Stimulated activated CD4-positive, alpha-beta T cell treated with anti-CD3 and anti-CD28 coated beads, Interleukin-1b, Interleukin-23, amount 100 ng/mL, for 24 hours (primary cell): ENCODE data around the gene ELOA2.
"Not testable (repeated sequence)": the region's sequence is repeated elsewhere in the genome, so short reads cannot be mapped to it uniquely, and the experiment has no call there.

Experiments used
- DNase-seq, 4 experiments: peaks; one replicate each; pipeline ENCODE4 v3.0.0-alpha.2; 2020; ENCODE audit warnings: low read depth in 4 of 4, low spot score in 1 of 4

ELOA2 gene, protein sequence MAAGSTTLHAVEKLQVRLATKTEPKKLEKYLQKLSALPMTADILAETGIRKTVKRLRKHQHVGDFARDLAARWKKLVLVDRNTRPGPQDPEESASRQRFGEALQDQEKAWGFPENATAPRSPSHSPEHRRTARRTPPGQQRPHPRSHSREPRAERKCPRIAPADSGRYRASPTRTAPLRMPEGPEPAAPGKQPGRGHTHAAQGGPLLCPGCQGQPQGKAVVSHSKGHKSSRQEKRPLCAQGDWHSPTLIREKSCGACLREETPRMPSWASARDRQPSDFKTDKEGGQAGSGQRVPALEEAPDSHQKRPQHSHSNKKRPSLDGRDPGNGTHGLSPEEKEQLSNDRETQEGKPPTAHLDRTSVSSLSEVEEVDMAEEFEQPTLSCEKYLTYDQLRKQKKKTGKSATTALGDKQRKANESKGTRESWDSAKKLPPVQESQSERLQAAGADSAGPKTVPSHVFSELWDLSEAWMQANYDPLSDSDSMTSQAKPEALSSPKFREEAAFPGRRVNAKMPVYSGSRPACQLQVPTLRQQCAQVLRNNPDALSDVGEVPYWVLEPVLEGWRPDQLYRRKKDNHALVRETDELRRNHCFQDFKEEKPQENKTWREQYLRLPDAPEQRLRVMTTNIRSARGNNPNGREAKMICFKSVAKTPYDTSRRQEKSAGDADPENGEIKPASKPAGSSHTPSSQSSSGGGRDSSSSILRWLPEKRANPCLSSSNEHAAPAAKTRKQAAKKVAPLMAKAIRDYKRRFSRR

DNA sequence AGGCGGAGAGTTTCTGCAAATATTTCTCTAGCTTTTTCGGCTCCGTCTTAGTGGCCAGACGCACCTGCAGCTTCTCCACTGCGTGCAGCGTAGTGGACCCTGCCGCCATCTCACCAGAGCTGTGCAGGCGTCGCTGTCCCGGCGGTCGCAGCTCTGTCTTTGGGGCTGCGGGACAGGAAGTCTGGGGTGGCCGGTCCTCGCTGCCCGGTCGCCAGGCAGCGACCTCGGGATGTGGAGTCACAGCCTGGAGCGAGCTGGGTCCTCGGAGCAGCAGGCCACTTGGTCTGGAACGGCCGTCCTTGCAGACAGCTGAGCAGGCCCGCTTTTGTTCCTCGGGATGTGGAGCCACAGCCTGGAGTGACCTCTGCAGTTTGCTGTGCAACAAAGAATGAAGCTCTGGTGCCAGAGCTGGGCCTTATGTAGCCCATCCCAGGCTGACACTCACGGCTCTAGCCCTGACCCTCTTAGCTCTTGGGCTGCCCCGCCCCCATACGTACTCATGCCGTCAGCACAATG, at the start of gene ELOA2:
Gene ELOA2 (minus strand): TSS at position 466 of the 516 bp plus-strand sequence. CDS start 357 bp downstream, at position 109.
- DNase-seq: no peak

DNA sequence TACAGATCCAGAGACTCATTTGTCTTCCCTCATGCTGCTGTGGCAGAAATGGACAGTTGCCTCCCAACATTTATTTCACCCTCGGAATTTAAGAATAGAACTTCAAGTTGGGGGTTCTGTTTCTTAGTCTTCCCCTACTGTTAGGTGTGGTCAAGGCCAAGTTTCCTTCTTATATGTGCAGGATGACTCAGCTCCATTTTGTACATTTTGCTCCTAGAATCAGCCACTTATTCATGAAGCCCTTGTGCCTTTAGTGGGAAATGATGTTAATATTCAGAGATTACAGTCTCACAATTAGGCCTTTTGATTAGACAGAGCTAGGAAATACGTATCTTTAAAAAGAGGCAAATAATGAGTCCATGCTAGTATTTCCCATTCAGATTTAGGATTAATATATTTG, 46.2 kb upstream of the ELOA2 start:
- no peak for DNase-seq

DNA sequence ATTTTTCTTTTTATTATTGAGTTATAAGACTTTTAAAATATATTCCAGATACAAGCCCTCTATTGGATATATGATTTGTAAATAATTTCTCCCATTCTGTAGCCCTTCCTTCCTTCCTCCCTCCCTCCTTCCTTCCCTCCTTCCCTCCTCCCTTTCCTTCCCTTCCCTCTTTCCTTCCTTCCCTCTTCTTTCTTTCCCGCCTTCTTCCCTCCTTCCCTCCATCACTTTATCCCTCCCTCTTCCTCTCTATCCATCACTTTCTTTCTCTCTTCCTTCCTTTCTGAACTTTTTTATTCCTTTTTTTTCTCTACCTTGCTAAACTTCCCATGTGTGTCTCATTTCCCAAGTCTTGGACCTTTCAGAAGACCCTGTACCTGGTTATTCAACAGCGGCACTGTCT, 45.5 kb upstream of the ELOA2 start:
- no peak for DNase-seq

DNA sequence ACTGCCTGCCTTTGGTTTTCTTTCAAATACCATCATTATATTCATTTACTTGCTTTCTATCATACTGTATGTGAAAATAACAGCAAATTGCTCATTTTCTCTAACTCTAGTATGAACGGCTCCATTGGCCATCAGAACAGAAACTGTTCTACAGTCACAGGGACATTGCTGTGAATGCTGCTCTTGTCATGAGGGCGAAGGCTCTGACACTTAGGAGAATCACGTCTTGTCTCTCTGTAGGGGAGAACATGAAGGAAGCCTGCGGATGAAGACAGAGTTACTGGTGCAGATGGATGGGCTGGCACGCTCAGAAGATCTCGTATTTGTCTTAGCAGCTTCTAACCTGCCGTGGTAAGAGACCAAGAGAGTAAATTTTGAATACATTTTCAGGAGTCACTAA, 41.7 kb upstream of the ELOA2 start:
- no peak for DNase-seq

DNA sequence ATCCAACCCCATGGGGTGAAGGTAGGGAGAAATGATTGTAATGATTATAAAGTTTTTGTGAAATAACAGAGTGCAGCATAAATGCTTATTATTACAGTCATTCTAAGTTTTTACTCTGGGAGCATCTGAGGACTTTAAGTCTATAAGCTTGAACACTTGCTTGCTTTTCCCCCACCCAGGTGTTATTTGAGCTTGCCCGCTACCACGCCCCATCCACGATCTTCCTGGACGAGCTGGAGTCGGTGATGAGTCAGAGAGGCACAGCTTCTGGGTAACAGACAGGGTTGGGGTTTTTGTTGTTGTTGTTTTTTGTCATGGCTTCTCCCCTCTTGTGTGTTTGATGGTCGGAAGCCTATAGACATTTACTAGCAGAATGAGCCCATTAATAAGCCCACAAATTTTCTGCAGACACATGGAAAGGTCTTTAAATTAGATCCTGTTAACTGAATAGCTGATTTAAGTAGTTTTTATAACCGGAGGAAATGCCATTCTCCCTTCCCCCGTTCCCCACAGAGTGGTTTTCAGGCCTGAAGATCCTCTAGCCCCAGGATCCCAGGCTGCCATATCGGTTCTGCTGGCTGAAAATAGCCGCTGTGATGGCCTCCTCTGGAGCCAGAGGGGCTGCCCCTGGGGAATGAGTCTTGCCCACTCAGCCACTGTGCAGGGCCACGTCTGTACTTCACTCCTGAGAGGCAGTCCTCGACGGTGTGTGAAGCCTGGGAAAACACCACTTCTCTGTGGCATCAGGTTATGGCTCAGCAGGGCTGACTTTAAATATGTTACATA, 39.9 kb upstream of the ELOA2 start:
- no peak for DNase-seq

DNA sequence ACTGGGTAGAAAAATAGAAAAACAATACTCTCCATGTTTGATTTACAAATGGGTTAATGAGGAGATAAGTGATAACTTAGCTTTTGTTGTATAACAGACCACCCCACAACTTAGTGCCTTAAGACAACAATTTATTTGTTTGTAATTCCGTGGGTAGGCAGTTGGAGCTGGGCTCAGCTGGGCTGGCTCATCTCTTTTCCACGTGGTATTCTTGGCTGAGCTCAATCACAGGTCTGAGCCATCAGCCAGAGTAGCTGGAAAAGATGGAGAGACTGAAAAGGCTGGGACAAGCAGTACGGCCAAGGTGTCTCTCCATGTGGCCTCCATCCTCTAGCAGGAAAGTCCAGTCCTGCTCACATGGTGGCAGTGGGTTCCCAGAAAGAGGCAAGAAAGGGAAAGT, 32.2 kb upstream of the ELOA2 start:
- DNase-seq: no peak

DNA sequence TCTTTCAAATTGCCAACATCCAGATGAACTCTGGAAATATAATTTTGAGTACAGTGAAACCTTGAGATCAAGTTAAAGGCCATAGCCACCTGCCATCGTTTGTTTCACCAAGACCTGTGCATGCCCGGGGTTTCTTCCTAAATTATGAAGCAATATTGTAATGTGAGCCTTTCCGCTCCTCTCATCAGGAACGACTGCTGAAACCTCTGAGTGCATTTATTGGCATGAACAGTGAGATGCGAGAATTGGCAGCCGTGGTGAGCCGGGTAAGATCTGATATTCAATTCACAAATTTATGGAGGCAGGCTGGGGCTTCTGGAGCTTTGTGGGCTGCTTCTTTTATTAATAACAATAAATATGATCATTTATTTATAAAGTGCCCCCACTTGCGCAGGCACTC, 27.7 kb upstream of the ELOA2 start:
- no peak for DNase-seq

DNA sequence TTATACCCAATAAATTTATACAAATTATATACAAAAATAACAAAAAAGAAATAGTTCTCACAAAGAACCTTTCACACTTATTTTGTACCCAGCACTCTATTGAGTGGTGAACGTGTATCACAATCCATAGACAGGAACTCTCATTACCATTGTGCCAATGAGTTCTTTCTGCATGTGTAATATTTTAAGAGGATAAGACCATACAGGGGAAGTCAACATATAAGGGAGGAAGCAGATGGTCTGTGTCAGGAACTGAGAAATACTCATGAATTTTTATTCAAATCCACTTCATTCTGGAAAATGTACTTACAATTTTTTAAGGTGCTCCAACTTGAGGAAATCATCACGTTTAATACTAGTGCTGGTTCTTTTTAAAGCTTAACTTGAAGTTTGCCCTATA, 27.1 kb upstream of the ELOA2 start:
- no peak for DNase-seq

DNA sequence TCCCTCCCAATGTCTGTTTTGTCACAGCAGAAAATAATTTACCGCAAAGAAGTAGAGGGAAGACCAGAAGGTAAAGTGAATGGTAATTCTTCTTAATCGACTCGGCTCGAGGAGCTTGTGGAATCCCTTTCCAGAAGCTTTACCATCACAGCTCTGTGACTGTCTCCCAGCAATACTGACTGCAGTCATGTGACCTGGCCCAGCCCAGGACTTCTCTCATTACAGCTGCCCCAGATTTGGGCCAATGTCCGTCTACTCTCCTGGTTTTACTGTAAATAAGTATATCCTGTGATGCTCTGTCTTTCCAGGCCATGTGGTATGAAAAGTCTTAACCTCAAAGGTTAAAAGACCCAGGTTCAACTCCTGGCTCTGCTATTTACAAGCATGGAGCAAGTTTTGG, 18.9 kb upstream of the ELOA2 start:
- no peak for DNase-seq

DNA sequence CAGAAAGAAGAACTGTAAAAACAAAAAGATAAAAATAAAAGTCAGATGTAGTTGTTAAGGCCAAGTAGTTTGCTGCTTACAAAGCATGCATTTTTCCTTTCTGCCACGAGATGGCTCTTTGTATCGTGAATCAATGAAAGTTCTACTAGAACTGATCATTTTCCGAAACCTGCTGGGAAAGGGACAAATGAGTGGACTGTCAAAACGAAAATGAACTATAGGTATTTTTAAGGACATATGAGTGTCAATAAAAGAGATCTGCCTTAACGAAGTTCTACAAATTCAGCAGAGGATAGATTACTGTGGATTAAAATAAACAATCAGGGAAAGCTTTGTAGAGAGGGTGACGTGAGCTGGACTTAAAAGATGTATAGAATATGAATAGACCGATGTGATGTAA, 15.0 kb upstream of the ELOA2 start:
- DNase-seq: no peak

DNA sequence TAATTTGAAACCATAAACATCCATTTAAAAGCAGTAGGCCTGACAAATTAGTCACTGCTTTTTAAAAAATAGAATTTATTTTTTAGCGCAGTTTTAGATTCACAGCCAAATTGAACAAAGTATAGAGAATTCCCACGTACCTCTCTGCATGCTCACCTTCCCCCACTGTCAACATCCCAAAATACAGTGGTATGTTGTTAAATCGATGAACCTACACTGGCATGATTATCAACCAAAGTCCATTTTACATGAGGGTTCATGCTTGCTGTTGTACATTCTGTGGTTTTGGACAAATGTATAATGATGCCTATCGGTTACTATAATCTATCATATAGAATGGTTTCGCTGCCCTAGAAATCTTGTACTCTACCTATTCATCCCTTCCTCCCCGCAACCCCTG, 5.6 kb upstream of the ELOA2 start:
- no peak for DNase-seq

DNA sequence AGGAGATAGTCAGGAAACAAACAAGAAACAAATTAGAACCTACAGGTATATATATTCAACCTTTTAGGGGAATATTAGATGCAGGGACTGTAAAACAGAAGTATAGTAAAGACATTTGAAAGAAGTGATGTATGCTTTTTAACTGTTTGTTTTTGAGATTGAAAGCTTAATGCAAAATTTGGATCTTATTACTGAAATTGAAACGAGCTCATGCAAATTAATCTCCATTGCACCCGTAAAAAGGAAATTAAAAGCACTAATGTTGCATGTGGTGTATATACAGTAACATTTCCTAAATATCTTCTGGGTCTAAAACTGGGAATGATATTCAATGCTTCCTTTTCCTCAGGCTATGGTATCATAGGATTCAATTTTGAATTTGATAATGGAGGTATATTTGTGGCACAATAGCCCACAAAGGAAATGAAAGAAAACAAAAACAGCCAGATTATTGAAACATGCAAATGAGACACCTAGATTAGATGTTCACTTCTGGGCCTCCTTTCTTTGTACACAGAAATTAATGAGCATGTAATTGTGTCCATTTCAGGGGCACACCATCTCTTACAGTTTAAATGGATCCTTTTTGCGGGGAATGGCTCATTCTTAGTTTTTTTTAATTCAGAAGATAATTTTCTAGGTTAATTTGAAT, 1.6 kb upstream of the ELOA2 start:
- DNase-seq: no peak

DNA sequence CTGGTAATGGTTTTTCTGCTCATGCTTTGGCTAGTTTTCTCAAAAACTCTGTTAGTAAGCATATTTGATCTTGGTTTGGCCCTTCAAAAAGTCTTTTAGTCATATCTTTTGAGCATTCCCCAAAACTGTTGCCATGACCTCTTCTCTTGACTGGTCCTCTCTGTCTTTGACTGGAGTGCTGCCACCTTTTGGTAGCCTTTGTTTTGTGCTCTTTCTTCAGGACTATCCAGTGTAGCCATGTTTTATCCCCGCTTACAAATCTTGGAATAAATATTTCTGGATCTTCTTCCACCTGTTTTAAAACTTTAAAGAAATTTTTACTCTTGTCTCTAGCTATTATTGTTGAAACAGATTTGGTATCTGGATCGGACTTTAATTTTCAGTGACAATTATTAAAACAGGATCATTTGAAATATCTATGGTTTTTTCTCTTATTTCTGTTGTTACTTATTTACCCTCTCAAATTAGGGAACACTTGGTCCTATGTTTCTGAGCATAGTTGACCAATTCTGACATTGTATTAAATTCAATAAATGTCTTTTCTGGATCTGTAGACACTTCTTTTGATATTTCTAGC, 965 bp upstream of the ELOA2 start:
- DNase-seq: no peak

DNA sequence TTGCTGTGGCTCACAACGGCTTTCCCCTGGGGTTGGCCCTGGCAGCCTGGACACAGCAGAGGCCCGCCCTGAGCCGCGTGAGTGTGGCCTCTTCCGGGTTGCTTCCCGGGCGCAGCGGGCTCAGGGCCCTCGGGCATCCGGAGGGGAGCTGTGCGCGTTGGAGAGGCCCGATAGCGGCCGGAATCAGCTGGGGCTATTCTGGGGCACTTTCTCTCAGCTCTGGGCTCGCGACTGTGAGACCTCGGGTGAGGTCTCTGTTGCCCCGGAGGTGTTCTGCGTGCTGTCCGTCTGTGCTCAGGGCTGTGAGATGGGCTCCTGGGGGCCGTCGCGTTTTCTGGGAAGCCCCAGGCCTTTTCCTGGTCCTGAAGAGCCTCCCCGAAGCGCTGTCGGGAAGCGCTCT, 830 bp downstream of the ELOA2 start:
- DNase-seq: not testable (repeated sequence)

DNA sequence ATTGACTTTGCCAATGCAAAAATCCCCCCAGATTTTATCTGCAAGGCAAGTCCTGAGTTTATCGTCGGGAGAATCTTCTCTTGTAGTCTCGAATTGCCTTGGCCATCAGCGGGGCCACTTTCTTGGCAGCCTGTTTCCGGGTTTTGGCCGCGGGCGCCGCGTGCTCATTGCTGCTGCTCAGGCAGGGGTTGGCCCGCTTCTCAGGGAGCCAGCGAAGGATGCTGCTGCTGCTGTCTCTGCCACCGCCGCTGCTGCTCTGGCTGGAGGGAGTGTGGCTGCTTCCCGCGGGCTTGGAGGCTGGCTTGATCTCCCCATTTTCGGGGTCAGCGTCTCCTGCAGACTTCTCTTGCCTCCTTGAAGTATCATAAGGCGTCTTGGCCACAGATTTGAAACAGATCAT, 2.5 kb downstream of the ELOA2 start:
- no peak for DNase-seq

DNA sequence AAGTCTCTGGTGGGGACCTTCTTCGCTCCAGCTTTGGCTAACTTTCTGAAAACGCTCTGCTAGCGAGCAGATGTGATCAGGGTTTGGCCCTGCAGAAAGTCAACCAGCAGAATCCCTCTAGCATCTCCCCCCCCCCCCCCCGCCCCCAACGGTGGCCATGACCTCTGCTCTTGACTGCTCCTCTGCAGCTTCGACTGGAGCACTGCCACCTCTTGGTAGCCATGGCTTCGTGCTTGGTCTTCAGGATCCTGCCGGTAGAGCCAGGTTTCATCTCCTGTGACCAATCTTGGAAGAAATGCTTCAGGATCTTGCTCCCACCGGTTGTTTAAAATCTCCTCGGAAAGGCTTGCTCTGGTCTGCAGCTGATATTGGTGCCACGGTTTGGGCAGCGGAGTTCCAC, 4.5 kb downstream of the ELOA2 start:
- DNase-seq: not testable (repeated sequence)

DNA sequence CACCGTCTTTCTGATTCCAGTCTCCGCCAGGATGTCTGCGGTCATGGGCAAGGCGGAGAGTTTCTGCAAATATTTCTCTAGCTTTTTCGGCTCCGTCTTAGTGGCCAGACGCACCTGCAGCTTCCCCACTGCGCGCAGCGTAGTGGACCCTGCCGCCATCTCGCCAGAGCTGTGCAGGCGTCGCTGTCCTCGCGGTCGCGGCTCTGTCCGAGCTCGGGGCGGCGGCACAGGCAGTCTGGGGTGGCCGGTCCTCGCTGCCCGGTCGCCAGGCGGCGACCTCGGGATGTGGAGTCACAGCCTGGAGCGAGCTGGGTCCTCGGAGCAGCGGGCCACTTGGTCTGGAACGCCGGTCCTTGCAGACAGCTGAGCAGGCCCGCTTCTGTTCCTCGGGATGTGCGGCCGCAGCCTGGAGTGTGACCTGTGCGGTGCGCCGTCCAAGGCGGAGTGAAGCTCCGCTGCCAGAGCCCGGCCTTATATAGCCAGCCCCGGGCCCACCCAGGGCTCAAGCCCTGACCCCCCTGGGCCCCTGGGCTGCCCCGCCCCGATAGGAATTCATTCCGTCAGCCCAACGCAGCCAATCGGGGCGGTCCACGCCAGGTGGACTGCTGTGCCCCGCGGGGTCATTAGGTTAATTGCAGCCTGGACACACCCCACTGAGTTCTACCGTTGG, 5.6 kb downstream of the ELOA2 start:
- DNase-seq: not testable (repeated sequence)

DNA sequence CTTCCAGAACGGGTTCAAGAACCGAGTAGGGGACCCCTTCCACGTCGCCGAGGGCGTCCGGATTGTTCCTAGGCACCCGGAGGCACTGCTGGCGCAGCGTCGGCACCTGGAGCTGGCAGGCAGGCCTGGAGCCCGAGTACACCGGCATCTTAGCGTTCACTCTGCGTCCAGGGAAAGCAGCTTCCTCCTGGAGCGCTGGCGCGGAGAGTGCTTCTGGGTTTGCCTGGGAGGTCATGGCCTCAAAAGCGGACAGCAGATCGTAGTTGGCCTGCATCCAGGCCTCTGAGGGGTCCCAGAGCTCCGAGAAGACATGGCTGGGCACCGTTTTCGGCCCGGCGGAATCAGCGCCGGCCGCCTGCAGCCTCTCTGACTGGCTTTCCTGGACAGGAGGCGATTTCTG, 6.7 kb downstream of the ELOA2 start:
- not testable (repeated sequence) for DNase-seq

DNA sequence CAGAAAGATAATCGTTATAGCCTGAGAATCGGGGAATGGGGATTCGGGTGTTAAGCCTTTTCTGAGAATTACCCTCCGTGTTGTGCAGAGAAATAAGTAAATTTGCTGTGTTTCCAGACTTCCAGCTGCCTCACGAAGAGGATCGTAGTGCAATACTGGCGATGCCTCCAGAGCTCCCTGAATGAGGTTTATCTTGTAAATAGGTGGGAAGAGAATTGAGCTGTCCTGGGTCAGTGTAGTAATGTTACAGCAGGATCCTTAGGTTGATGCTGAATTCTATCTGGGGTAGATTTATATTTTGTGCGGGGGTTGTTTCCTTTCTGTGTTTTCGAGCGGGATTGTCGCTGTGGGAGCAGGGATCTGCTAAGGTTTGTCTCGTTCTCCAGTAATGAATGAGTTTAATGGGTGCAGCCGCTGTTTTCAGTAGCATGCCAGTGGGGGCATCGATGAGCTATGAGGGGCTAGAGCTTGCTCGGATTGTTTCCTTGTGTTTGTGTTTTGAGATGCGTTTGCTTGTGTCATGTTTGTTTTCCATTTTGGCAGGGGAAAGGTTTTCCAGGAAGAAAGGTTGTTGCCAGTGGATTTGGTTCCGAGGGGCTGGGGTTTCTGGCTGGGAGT, 9.8 kb downstream of the ELOA2 start:
- not testable (repeated sequence) for DNase-seq
